WERI-Rb-1 (cell line): Measurements from ENCODE around the gene LRCH1.

Experiments used
- DNase-seq: peaks from one replicate; pipeline ENCODE4 v3.0.0-alpha.2; 2020
- H3K27ac ChIP-seq: fragments of 250-450 bp; sonication (Bioruptor Pico); 2 replicates; pipeline ENCODE4 v1.5.1; 2020; ENCODE audit warnings: mild to moderate bottlenecking, moderate library complexity
- H3K27me3 ChIP-seq: fragments of 250-450 bp; sonication (Bioruptor Pico); 2 replicates; pipeline ENCODE4 v1.5.1; 2021; ENCODE audit warnings: mild to moderate bottlenecking, low read depth, moderate library complexity; ENCODE audit not compliant: insufficient read depth, severe bottlenecking
- H3K36me3 ChIP-seq: fragments of 250-450 bp; sonication (Bioruptor Pico); 2 replicates; pipeline ENCODE4 v1.5.1; 2020; ENCODE audit warnings: mild to moderate bottlenecking, moderate library complexity
- H3K4me3 ChIP-seq: 2 replicates; pipeline ENCODE4 v1.5.1; 2011; ENCODE audit warnings: low read depth, mild to moderate bottlenecking, control low read depth, low read length
- H3K9me3 ChIP-seq: fragments of 250-450 bp; sonication (Bioruptor Pico); 2 replicates; pipeline ENCODE4 v1.5.1; 2021; ENCODE audit warnings: mild to moderate bottlenecking, moderate library complexity; ENCODE audit not compliant: severe bottlenecking
- CTCF ChIP-seq: IDR thresholded peaks from 2 replicates; pipeline ENCODE4 v1.5.1; 2011; ENCODE audit warnings: low read depth, mild to moderate bottlenecking, control low read depth, inconsistent platforms, low read length

Gene LRCH1

GRCh38 chr13:46663206-46664037 lies 110.5 kb downstream of the LRCH1 start:
- DNase-seq, result no peak
- no peak for TF ChIP-seq CTCF
- Histone ChIP-seq H3K4me3 (no peak overlapping the region), H3K27me3 (no peaks in the 10 kb centered on the region), H3K27ac (no peak overlapping the region), H3K36me3 (peaks cover 12% of the 10 kb centered on the region), H3K9me3 (no peaks in the 10 kb centered on the region)

GRCh38 chr13:46664195-46664594 lies 111.2 kb downstream of the LRCH1 start:
- no peak overlapping the region for H3K27ac ChIP-seq
- no peak overlapping the region for H3K4me3 ChIP-seq
- DNase-seq, result no peak
- H3K36me3 ChIP-seq, result peaks cover 16% of the 10 kb centered on the region
- H3K9me3 ChIP-seq, result no peaks in the 10 kb centered on the region
- no peaks in the 10 kb centered on the region for H3K27me3 ChIP-seq
- TF ChIP-seq CTCF, result no peak

- no peak overlapping the region for H3K4me3 ChIP-seq
- H3K36me3 ChIP-seq, result peaks cover 21% of the 10 kb centered on the region
- no peaks in the 10 kb centered on the region for H3K27me3 ChIP-seq
- no peaks in the 10 kb centered on the region for H3K9me3 ChIP-seq
- TF ChIP-seq CTCF, result no peak
- H3K27ac ChIP-seq, result no peak overlapping the region; the same call in 1 of the 2 replicates
- DNase-seq, result no peak
Observed at GRCh38 chr13:46665248-46665632, 112.3 kb downstream of the LRCH1 start.

- Histone ChIP-seq H3K36me3 (peaks cover 26% of the 10 kb centered on the region), H3K9me3 (no peaks in the 10 kb centered on the region), H3K27me3 (no peaks in the 10 kb centered on the region), H3K27ac (no peak overlapping the region; the same call in 1 of the 2 replicates), H3K4me3 (no peak overlapping the region)
- no peak for TF ChIP-seq CTCF
- no peak for DNase-seq
Observed at GRCh38 chr13:46665633-46666482, 112.9 kb downstream of the LRCH1 start.

- TF ChIP-seq CTCF, result 0 out of 2 replicates have a peak, but pooled peaks have one; percentile 8
- Histone ChIP-seq H3K36me3 (peaks cover 32% of the 10 kb centered on the region), H3K9me3 (no peaks in the 10 kb centered on the region), H3K4me3 (no peak overlapping the region), H3K27me3 (no peaks in the 10 kb centered on the region), H3K27ac (no peak overlapping the region)
- no peak for DNase-seq
Observed at GRCh38 chr13:46666727-46667456, 113.9 kb downstream of the LRCH1 start.
